HCT116 (cell line): Measurements from ENCODE around the gene VEPH1. TPM values are rescaled to one million over a fixed set of nuclear protein-coding genes. Genes with fewer than 3 reads are reported as not detected.

Experiments used
- ATAC-seq: fragments of 200-7000 bp; cut with Tn5 transposase; 2 replicates; pipeline ENCODE4 v1.9.1; 2020; ENCODE audit warnings: mild to moderate bottlenecking, moderate library complexity
- BruUV-seq: library from RNA; stranded (reverse); fragments of 400-500 nt; replicated peaks from 2 replicates; lab custom pipeline; 2021; lab: Mats Ljungman, UMichigan
- CTCF ChIA-PET: fragments of 300-600 bp; sonication (Branson Sonifier 250); formaldehyde crosslinking; loops from one replicate; lab custom pipeline; 2021; ENCODE audit warnings: antibody characterized with exemption; lab: Charles Lee
- POLR2A ChIA-PET: fragments of 300-600, 350-600 bp; sonication (Branson Sonifier 250); formaldehyde crosslinking; loops from one replicate; lab custom pipeline; 2021; ENCODE audit warnings: antibody characterized with exemption; lab: Charles Lee
- RAD21 ChIA-PET, 2 experiments: fragments of 300-600 bp; sonication (Branson Sonifier 250); formaldehyde crosslinking; loops; one replicate each; lab custom pipeline; 2023; ENCODE audit warnings: low total read pairs in 2 of 2; ENCODE audit not compliant: uncharacterized antibody in 2 of 2, unreplicated experiment in 2 of 2, low non-redundant PET in 1 of 2; lab: Charles Lee
- DNase-seq: peaks from one replicate; pipeline ENCODE4 v3.0.0-alpha.2; 2010; ENCODE audit warnings: low read depth, low spot score
- H2AFZ ChIP-seq: fragments of 200-600 bp; shearing (Covaris generic), sonication (generic); 2 replicates; pipeline ENCODE4 v1.6.1; 2017; ENCODE audit warnings: low read depth, mixed run types, mixed read lengths, antibody characterized with exemption, low read length; ENCODE audit not compliant: poor library complexity, severe bottlenecking
- H3K27ac ChIP-seq: 2 replicates; pipeline ENCODE4 v1.5.1; 2012; ENCODE audit warnings: low read depth, low read length
- H3K27me3 ChIP-seq: fragments of 200-600 bp; sonication (generic); 2 replicates; pipeline ENCODE4 v1.6.1; 2016; ENCODE audit warnings: mixed run types, low read length, mixed read lengths; ENCODE audit not compliant: insufficient read depth
- H3K36me3 ChIP-seq, 2 experiments: fragments of 200-500 bp in 1 of 2; fragments of 200-600 bp in 1 of 2; sonication (Bioruptor generic) in 1 of 2; sonication (generic) in 1 of 2; 2 replicates each; pipeline versions ENCODE4 v1.5.1 to v1.6.1; 2014 to 2016; ENCODE audit warnings: low read length in 2 of 2, inconsistent platforms in 1 of 2, mixed read lengths in 1 of 2, mixed run types in 1 of 2; ENCODE audit not compliant: insufficient read depth in 2 of 2, control insufficient read depth in 1 of 2
- H3K4me1 ChIP-seq, 2 experiments: fragments of 200-600 bp in 1 of 2; sonication (generic) in 1 of 2; 2 replicates each; pipeline versions ENCODE4 v1.5.1 to v1.6.1; 2012 to 2017; ENCODE audit warnings: low read length in 2 of 2, inconsistent platforms in 1 of 2, mild to moderate bottlenecking in 1 of 2, mixed read lengths in 1 of 2, mixed run types in 1 of 2, moderate library complexity in 1 of 2; ENCODE audit not compliant: insufficient read depth in 2 of 2, control insufficient read depth in 1 of 2
- H3K4me2 ChIP-seq: fragments of 200-600 bp; sonication (generic); 2 replicates; pipeline ENCODE4 v1.6.1; 2017; ENCODE audit warnings: mixed run types, low read length, mixed read lengths
- H3K4me3 ChIP-seq, 2 experiments: fragments of 200-600 bp in 1 of 2; sonication (generic) in 1 of 2; replicated peaks in 1 of 2; 2 replicates each; pipeline ENCODE4 v1.5.1; 2011 to 2016; ENCODE audit warnings: low read length in 2 of 2, control low read depth in 1 of 2, low read depth in 1 of 2, mild to moderate bottlenecking in 1 of 2, mixed read lengths in 1 of 2, mixed run types in 1 of 2
- H3K79me2 ChIP-seq: fragments of 200-600 bp; sonication (generic); 2 replicates; pipeline ENCODE4 v1.6.1; 2017; ENCODE audit warnings: mild to moderate bottlenecking, mixed run types, low read length, moderate library complexity, mixed read lengths; ENCODE audit not compliant: insufficient read depth
- H3K9ac ChIP-seq: fragments of 200-600 bp; sonication (generic); 2 replicates; pipeline ENCODE4 v1.6.1; 2016; ENCODE audit warnings: low read length, mixed read lengths
- H3K9me2 ChIP-seq: fragments of 200-600 bp; sonication (generic), shearing (Covaris generic); 2 replicates; pipeline ENCODE4 v1.6.1; 2017; ENCODE audit warnings: mixed run types, mild to moderate bottlenecking, moderate library complexity; ENCODE audit not compliant: insufficient read depth
- H3K9me3 ChIP-seq, 2 experiments: fragments of 200-500 bp in 1 of 2; fragments of 200-600 bp in 1 of 2; sonication (Bioruptor generic) in 1 of 2; sonication (generic) in 1 of 2; 2 replicates each; pipeline ENCODE4 v1.6.1; 2014 to 2017; ENCODE audit warnings: low read length in 2 of 2, mixed read lengths in 2 of 2, inconsistent platforms in 1 of 2, low read depth in 1 of 2, mild to moderate bottlenecking in 1 of 2, mixed run types in 1 of 2, moderate library complexity in 1 of 2; ENCODE audit not compliant: control insufficient read depth in 1 of 2, insufficient read depth in 1 of 2
- H4K20me1 ChIP-seq: fragments of 200-600 bp; sonication (generic), shearing (Covaris generic); 2 replicates; pipeline ENCODE4 v1.6.1; 2017; ENCODE audit warnings: mixed run types, mild to moderate bottlenecking, moderate library complexity; ENCODE audit not compliant: insufficient read depth
- CBX3 ChIP-seq: IDR thresholded peaks from 2 replicates; pipeline ENCODE4 v1.6.1; 2012; ENCODE audit warnings: low read depth
- EGR1 ChIP-seq: IDR thresholded peaks from 2 replicates; pipeline ENCODE4 v1.6.1; 2012; ENCODE audit warnings: low read depth
- ELF1 ChIP-seq: IDR thresholded peaks from 2 replicates; pipeline ENCODE4 v1.6.1; 2012; ENCODE audit warnings: low read depth, borderline replicate concordance
- EZH2 ChIP-seq: fragments of 200-600 bp; sonication (generic); IDR thresholded peaks from 2 replicates; pipeline ENCODE4 v1.6.1; 2017; ENCODE audit warnings: antibody characterized with exemption, mixed run types
- EZH2phosphoT487 ChIP-seq: fragments of 200-600 bp; IDR thresholded peaks from 2 replicates; pipeline ENCODE4 v1.6.1; 2018; ENCODE audit warnings: antibody characterized with exemption, borderline replicate concordance
- FOSL1 ChIP-seq: IDR thresholded peaks from 2 replicates; pipeline ENCODE4 v1.6.1; 2012; ENCODE audit warnings: low read depth
- JUND ChIP-seq: IDR thresholded peaks from 2 replicates; pipeline ENCODE4 v1.6.1; 2012
- POLR2A ChIP-seq: IDR thresholded peaks from 2 replicates; pipeline ENCODE4 v1.7.0; 2011; ENCODE audit warnings: borderline replicate concordance; ENCODE audit not compliant: insufficient read depth, insufficient read length; ENCODE audit errors: extremely low read depth
- POLR2AphosphoS5 ChIP-seq: IDR thresholded peaks from 2 replicates; pipeline ENCODE4 v1.6.1; 2011; ENCODE audit warnings: mild to moderate bottlenecking, low read depth, low read length, moderate library complexity
- RAD21 ChIP-seq: IDR thresholded peaks from 2 replicates; pipeline ENCODE4 v1.6.1; 2012; ENCODE audit warnings: low read depth, mild to moderate bottlenecking
- SIN3A ChIP-seq: IDR thresholded peaks from 2 replicates; pipeline ENCODE4 v1.6.1; 2012; ENCODE audit warnings: low read depth
- SP1 ChIP-seq: IDR thresholded peaks from 2 replicates; pipeline ENCODE4 v1.6.1; 2012; ENCODE audit warnings: low read depth
- SRF ChIP-seq: IDR thresholded peaks from 2 replicates; pipeline ENCODE4 v1.6.1; 2012; ENCODE audit warnings: low read depth
- TCF7L2 ChIP-seq: IDR thresholded peaks from 2 replicates; pipeline ENCODE4 v1.7.0; 2011; ENCODE audit warnings: borderline replicate concordance, inconsistent platforms; ENCODE audit not compliant: insufficient read depth, insufficient read length; ENCODE audit errors: extremely low read depth
- ZFX ChIP-seq: fragments of 450-650 bp; IDR thresholded peaks from 2 replicates; pipeline ENCODE4 v1.6.1; 2017
- intact Hi-C: fragments of 100-400 bp; cut with micrococcal nuclease; formaldehyde crosslinking; loops from 2 replicates; pipeline ENCODE4 v1.10.0; 2022
- total RNA-seq: library from RNA; stranded (reverse); gene quantifications from one replicate; pipeline ENCODE4 v1.2.1, GENCODE V29; 2021; ENCODE audit not compliant: unreplicated experiment
- TF ChIP-seq, protein P1 (sequence below): IDR thresholded peaks from 2 replicates; pipeline ENCODE4 v1.6.1; 2012; ENCODE audit warnings: low read depth
- TF ChIP-seq, protein P2 (sequence below): IDR thresholded peaks from 2 replicates; pipeline ENCODE4 v1.6.1; 2011; ENCODE audit warnings: mild to moderate bottlenecking, low read length, moderate library complexity; ENCODE audit not compliant: insufficient replicate concordance; ENCODE audit errors: extremely low read depth
- TF ChIP-seq, protein P3 (sequence below): IDR thresholded peaks from 2 replicates; pipeline ENCODE4 v1.6.1; 2012
- TF ChIP-seq, protein P4 (sequence below): IDR thresholded peaks from 2 replicates; pipeline ENCODE4 v1.6.1; 2012
- TF ChIP-seq, protein P5 (sequence below), 3 experiments: fragments of 200-600 bp in 1 of 3; sonication (generic) in 1 of 3; IDR thresholded peaks in 2 of 3; conservative IDR thresholded peaks in 1 of 3; 2 replicates each; pipeline ENCODE4 v1.5.1; 2012 to 2017; ENCODE audit warnings: low read depth in 2 of 3, low read length in 2 of 3, antibody characterized with exemption in 1 of 3, borderline replicate concordance in 1 of 3, control low read depth in 1 of 3, mild to moderate bottlenecking in 1 of 3, mixed read lengths in 1 of 3, mixed run types in 1 of 3, moderate library complexity in 1 of 3; ENCODE audit not compliant: insufficient read depth in 1 of 3

Gene VEPH1
- total RNA-seq, 1 experiment from 2014 or later: 4.9 TPM

DNA sequence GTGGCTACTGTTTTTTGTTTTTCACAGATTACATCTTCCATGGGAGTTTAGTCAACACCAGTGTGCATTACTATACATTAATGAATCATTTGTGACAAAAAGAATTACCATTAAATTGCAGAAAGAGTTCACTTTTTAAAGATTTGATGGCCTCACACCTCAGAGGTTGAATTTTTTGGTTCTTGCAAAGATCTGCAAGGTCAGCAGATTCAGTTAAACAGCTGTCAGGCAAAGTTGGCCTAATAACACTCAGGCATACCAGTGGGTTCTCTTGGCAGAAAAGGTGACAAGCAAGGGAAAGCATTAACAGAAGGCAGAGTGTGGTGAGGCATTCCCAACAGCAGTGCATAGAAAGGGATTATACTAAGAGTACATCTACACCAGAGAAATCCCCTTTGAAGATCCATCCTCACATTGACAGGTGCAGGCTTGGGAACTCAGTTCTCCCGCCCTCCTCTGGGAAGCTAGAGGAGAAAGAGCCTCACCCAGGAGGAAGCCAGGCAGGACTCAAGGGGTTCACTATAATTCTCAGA lies 90.8 kb downstream of the VEPH1 start:
- Histone ChIP-seq H3K79me2 (no peaks in the 10 kb centered on the region), H3K4me2 (no peak overlapping the region), H3K9me3 (no peaks in the 10 kb centered on the region), H3K9me2 (no peaks in the 10 kb centered on the region), H3K9ac (no peak overlapping the region)
- no peak for DNase-seq
- BruUV-seq: no TSS peak
- TF ChIP-seq JUND (no peak), RAD21 (no peak), FOSL1 (no peak), SIN3A (no peak), TCF7L2 (no peak), EZH2phosphoT487 (no peak), CBX3 (no peak), SRF (no peak), SP1 (no peak), POLR2AphosphoS5 (no peak), ELF1 (no peak), EZH2 (no peak), ZFX (no peak), POLR2A (no peak), EGR1 (no peak)
- TF ChIP-seq, protein P1, sequence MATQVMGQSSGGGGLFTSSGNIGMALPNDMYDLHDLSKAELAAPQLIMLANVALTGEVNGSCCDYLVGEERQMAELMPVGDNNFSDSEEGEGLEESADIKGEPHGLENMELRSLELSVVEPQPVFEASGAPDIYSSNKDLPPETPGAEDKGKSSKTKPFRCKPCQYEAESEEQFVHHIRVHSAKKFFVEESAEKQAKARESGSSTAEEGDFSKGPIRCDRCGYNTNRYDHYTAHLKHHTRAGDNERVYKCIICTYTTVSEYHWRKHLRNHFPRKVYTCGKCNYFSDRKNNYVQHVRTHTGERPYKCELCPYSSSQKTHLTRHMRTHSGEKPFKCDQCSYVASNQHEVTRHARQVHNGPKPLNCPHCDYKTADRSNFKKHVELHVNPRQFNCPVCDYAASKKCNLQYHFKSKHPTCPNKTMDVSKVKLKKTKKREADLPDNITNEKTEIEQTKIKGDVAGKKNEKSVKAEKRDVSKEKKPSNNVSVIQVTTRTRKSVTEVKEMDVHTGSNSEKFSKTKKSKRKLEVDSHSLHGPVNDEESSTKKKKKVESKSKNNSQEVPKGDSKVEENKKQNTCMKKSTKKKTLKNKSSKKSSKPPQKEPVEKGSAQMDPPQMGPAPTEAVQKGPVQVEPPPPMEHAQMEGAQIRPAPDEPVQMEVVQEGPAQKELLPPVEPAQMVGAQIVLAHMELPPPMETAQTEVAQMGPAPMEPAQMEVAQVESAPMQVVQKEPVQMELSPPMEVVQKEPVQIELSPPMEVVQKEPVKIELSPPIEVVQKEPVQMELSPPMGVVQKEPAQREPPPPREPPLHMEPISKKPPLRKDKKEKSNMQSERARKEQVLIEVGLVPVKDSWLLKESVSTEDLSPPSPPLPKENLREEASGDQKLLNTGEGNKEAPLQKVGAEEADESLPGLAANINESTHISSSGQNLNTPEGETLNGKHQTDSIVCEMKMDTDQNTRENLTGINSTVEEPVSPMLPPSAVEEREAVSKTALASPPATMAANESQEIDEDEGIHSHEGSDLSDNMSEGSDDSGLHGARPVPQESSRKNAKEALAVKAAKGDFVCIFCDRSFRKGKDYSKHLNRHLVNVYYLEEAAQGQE: no peak
- TF ChIP-seq, protein P2, sequence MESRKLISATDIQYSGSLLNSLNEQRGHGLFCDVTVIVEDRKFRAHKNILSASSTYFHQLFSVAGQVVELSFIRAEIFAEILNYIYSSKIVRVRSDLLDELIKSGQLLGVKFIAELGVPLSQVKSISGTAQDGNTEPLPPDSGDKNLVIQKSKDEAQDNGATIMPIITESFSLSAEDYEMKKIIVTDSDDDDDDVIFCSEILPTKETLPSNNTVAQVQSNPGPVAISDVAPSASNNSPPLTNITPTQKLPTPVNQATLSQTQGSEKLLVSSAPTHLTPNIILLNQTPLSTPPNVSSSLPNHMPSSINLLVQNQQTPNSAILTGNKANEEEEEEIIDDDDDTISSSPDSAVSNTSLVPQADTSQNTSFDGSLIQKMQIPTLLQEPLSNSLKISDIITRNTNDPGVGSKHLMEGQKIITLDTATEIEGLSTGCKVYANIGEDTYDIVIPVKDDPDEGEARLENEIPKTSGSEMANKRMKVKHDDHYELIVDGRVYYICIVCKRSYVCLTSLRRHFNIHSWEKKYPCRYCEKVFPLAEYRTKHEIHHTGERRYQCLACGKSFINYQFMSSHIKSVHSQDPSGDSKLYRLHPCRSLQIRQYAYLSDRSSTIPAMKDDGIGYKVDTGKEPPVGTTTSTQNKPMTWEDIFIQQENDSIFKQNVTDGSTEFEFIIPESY: no peak
- TF ChIP-seq, protein P3, sequence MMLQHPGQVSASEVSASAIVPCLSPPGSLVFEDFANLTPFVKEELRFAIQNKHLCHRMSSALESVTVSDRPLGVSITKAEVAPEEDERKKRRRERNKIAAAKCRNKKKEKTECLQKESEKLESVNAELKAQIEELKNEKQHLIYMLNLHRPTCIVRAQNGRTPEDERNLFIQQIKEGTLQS: no peak
- TF ChIP-seq, protein P4, sequence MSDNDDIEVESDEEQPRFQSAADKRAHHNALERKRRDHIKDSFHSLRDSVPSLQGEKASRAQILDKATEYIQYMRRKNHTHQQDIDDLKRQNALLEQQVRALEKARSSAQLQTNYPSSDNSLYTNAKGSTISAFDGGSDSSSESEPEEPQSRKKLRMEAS: no peak
- TF ChIP-seq, protein P5, sequence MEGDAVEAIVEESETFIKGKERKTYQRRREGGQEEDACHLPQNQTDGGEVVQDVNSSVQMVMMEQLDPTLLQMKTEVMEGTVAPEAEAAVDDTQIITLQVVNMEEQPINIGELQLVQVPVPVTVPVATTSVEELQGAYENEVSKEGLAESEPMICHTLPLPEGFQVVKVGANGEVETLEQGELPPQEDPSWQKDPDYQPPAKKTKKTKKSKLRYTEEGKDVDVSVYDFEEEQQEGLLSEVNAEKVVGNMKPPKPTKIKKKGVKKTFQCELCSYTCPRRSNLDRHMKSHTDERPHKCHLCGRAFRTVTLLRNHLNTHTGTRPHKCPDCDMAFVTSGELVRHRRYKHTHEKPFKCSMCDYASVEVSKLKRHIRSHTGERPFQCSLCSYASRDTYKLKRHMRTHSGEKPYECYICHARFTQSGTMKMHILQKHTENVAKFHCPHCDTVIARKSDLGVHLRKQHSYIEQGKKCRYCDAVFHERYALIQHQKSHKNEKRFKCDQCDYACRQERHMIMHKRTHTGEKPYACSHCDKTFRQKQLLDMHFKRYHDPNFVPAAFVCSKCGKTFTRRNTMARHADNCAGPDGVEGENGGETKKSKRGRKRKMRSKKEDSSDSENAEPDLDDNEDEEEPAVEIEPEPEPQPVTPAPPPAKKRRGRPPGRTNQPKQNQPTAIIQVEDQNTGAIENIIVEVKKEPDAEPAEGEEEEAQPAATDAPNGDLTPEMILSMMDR (IDR thresholded peaks at IDR 0.05 in 2 of 3, conservative IDR thresholded peaks at IDR 0.05 in 1 of 3; ENCODE audit: borderline replicate concordance in 1 of 3, insufficient read depth in 1 of 3, low read depth in 2 of 3, low read length in 2 of 3): no peak
- TF ChIP-seq, all 23 proteins: peak for 0
- ATAC-seq: no peak
- ChIA-PET CTCF (no interaction called here), POLR2A (no interaction called here), RAD21 (no interaction called here)
- H3K36me3 ChIP-seq: no peaks in the 10 kb centered on the region
- no peak overlapping the region for H3K27ac ChIP-seq
- no peaks in the 10 kb centered on the region for H4K20me1 ChIP-seq
- no peaks in the 10 kb centered on the region for H3K27me3 ChIP-seq
- intact Hi-C loops: no loop called here
- no peak overlapping the region for H2AFZ ChIP-seq
- no peaks in the 10 kb centered on the region for H3K4me1 ChIP-seq
- no peak overlapping the region for H3K4me3 ChIP-seq
